Measurements from ENCODE around the gene DMBT1.

DMBT1 gene

GRCh38 chr10:122678266-122678665 is 117.7 kb downstream of the DMBT1 start:
- DNase-seq = no peak

- no peak for DNase-seq
Observed at GRCh38 chr10:122682522-122682921, 122.0 kb downstream of the DMBT1 start.

GRCh38 chr10:122688293-122688989 is 127.9 kb downstream of the DMBT1 start:
- no peak for DNase-seq

- DNase-seq = no peak
Observed at GRCh38 chr10:122689146-122689820, 128.7 kb downstream of the DMBT1 start.

- no peak for DNase-seq
Observed at GRCh38 chr10:122692744-122693143, 132.2 kb downstream of the DMBT1 start.

Measured in KG1 (cell line).